Fibroblast of skin of abdomen (primary cell): ENCODE measurements around the gene ITGB5.
"Not testable (repeated sequence)": the region's sequence is repeated elsewhere in the genome, so short reads cannot be mapped to it uniquely, and the experiment has no call there.

Experiments
- DNase-seq: peaks from one replicate; pipeline ENCODE4 v3.0.0-alpha.2; 2013

The ITGB5 gene

DNA sequence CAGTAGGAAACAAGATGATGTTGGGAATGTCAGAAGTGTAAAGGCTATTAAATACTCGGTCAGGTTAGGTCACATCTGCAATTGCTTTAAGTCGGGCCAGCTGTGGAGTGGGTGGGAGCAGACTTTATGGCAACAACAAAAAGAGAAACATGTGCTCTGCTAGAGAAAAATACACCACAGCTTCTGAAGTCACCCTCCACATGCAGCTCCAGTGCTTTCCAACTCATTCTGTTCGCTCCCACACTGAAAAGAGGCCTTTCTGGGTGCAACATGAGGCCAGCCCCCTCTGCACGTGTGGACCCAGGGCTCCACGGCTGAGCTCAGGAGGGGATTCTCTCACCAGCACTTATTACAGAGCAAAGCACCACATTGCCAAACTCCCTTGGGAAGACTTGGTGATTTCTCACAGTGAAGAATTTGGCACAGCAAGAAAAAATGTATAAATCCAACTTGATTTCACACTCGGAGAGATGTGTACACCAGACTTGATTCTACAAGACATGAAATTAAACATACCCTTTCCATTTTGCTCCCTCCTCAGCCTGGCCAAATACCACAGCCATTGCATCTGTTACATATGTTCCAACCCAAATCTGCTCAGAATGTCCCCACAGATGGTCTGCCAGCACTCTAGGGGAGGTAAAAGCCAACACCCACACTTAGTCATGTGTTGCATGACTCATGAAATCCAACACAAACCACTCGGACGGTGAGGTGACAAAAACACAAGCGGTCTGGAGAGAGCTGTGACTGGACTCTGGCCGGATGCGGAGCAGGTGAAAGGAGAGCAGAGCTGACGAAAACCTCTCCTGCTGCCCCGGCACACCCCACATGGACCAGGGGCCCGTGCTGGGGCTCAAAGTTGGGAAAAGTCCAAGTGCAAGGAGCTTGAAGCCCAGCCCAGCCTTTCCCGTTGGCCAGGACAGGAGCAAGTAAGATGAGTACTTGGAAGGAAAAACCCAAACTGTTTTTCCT, 74.6 kb downstream of the ITGB5 start:
- DNase-seq, result peak; percentile 96

DNA sequence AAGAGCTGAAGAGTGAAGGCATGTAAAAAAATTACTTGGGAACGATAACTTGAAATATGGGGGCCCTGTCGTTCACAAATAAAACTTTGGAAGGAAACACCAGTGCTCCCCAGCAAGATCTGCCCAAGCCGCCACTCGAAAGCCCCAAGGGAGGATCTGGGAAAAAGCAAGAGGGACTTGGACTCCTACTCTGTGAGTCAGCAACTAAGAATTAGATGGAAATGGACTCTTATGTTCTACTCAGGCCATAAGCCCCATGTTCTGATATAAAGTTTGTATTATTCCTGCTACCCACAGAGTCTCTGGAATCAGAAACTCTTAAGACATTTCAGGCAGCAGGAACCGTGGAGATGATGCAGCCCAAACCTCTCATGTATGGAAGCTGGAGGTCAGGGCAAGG, 75.7 kb downstream of the ITGB5 start:
- DNase-seq, result peak; percentile 73

DNA sequence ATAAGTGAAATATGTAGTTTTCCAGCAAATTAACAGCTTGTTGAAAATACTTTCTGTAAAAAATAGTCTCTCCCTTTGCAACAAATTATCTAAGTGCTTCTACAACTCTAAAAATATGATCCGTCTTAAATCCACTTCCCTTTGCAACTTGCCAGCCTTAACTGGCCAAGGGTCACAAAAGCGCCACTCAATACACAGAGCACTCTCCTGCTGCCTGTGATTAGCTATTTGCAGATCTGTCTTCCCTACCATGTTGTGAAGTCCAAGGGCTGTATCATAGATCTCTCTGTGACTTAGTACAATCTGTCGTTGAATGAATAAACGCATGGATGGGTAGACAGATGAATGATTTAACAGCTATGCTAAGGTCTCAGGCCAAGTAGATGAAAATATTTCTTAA, 76.2 kb downstream of the ITGB5 start:
- no peak for DNase-seq

DNA sequence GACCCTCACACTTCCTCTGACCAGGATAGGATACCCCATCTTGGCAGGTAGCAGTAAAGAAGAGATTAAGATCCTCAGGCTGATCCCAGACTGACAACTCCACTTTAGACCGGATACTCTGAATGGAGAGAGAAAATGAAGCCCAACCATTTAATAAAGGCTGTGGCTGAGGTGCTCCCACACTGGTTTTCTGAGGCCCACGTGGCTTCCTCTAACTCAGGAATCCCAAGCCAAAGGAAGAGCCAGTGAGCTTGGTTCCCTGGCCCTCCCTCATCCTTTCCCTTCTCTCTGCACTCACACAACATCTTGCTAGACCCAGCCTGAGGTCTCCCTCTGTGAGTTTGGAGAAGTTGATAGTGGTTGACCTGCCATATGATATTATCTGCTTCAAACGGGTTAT, 78.1 kb downstream of the ITGB5 start:
- no peak for DNase-seq

DNA sequence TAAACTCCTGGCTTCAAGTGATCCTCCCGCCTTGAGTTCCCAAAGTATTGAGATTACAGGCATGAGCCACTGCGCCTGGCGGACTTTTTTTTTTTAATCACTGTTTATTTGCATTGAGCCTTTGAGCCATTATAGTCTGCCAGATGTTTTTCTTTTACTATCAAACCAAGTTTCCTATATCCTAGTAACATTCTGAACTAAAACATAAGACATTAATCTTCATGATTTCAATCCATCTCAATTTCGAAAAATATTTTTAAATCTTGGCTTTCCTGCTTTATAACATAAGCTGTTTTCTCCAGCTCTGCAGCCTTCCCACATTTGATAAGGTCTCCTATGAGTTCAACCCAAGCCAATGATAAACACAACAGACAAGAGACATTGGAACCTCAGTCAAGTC, 81.5 kb downstream of the ITGB5 start:
- DNase-seq, result no peak

DNA sequence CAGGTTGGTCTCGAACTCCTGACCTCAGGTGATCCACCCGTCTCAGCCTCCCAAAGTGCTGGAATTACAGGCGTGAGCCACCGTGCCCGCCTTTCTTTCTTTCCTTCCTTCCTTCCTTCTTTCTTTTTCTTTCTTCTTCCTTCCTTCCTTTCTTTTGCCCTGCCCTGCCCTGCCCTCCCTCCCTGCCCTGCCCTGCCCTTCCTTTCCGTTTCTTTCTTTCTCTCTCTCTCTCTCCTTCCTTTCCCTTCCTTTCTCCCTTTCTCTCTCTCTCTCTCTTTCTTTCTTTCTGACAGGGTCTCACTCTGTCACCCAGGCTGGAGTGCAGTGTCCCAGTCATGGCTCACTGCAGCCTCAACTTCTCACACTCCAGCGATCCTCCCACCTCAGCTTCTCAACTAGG, 82.3 kb downstream of the ITGB5 start:
- DNase-seq, result no peak

DNA sequence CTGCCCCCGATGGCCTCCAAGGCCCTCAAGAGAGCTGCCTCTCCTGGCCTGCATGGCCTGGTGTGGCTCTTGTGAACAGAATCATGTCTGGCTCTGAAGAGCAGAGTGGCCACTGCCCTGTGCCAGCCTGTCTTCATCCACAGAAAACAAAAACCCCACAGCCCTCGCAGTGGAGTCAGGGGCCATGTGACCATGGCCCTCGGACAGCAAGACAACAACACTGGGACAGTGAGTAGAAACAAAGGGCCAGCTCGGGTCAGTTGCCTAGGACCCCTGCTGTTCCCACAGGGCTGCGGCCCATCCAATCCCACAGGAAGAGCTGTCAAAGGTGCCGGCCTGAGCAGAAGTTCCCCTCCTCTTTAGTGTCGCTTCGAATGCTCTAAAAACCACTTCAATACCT, 84.5 kb downstream of the ITGB5 start:
- no peak for DNase-seq

DNA sequence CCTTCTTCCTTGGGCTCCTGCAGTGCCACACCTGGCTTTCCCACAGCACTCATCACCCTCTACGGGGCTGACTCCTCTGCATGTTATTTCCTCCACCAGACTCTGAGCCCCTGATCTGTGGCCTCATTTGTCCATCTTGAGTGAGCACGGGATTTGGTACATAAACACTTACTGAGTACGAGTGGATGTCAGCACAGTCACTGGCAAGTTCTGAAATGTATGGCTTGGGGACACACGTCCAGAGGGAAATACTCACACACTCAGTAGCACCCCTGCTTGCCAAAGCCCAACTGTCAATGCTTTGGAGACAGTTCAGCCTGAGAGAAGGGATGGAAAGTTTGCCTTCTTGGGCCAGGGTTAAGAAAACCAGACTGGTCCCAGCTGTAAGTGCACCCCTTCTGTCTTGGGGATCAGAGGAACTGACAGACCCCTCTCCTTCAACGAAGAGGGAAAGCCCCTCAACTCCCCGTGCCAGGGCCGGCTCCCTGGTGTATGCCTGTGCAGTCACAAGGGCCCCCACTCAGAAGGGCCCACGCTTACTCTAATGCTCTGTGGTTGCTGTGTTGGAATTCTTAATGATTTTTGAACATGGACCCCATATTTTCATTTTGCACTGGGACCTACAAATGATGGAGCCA, 85.0 kb downstream of the ITGB5 start:
- no peak for DNase-seq

DNA sequence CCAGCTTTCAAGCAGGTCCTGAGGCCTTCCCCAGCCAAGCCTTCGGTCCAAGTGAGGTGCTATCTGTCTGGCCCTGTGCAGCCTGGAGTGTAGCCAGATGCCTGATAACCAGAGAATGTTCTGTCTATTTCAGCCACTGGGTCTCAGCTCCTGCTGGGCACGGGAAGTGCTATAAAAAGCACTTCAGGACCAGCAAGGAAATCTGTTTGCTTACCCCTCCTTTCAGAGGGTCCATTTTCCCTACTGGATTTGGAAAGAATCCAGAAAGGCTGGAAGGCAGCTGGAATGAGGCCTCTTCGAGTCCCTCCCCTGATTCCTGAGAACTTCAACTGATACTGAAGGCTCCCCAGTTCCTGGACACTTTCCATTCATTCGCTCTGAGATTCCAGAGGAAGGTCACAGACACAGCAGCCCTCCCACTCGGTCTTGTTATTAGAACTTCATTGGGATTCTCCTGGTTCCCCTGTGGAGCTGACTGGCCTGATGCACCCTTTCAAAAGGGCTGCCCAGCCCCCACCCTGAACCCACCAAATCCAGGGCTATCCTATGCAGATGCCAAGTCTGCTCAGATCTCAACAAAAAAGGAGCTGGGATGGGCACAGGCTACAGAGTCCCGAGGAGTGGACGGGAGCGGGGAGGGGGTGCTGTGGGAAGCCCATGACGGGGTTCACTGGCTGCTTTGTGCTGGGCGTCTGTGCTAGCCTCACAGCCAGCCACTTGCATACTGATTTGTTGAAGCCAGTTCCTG, 86.5 kb downstream of the ITGB5 start:
- peak; percentile 49 for DNase-seq

DNA sequence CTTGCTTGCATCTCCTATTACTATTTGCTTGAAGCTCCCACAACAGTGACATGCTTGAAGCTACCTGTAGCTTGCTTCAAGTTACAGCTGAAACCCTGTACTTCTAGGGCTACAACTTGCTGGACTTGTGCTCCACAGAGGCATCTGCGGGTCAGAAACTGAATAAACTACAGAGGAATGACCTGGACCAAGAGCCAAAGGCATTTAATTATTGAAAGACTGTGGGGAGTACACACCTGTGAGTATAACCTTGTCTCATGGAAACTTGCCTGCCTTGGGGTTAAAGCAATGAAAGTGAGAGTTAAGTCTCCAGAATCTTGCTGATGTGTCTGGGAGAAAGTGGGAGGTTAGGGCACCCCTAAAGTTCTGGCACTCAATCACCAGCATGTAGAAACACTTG, 87.1 kb downstream of the ITGB5 start:
- DNase-seq, result no peak

DNA sequence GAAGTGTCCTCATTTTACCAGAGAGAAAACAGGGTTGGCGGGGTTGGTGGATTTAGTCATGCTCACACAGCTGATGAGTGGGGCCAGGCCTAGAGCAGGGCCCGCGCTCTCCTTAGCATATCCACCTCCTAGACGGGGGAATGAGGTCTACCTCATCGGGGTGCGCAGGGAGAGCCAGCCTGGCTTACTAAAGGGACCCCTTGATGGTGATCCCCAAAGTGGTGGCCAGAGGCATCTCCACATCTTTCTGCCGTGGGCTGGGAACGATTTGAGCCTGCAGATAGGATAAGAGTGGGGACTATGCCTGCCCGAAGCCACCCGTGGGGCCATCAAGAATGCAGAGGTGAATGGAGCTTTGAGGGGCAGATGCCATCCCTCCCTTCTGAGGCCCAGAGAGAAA, 87.5 kb downstream of the ITGB5 start:
- no peak for DNase-seq

DNA sequence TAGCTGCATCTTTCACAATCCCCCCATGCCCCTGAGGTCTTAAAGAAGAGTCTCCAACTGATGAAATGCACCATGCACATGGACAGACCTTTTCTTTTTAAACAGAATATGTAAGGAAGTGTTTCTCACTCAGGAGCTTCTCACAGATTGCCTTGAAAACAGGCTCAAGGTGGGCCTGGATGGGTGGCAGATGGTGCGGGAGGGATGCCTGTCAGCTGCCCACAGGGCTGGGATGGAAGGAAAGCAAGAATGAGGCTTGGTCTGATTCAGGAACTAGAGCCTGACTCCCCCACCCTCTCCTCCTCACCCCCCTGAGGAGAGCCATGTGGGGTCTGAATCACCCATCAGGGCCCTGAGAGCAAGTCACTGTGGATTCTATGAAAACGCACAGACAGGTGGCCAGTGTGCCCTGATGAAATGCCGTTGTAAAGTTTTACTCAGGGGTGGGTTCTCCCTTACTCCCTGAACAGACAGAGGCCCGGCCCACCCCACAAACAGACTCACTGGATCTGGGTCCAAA, 89.7 kb downstream of the ITGB5 start:
- DNase-seq, result no peak

DNA sequence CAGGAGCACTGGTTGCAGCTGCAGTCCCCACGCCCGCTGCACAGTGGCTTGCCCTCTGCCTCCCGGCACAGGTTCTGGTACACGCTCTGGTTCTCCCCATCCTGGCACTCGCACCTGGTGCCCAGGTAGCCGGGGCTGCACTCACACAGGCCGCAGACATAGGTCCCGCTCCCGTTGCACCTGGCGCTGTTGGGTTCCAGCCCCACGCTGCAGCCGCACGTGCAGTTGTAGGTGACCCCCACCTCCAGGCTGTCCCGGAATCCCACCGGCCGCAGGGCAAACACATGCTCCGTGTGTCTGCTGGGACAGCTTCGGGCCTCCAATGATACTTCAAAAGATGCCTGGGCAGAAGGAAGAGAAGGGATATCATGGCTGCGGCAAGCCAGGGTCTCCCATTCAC, 90.7 kb downstream of the ITGB5 start:
- DNase-seq, result no peak

DNA sequence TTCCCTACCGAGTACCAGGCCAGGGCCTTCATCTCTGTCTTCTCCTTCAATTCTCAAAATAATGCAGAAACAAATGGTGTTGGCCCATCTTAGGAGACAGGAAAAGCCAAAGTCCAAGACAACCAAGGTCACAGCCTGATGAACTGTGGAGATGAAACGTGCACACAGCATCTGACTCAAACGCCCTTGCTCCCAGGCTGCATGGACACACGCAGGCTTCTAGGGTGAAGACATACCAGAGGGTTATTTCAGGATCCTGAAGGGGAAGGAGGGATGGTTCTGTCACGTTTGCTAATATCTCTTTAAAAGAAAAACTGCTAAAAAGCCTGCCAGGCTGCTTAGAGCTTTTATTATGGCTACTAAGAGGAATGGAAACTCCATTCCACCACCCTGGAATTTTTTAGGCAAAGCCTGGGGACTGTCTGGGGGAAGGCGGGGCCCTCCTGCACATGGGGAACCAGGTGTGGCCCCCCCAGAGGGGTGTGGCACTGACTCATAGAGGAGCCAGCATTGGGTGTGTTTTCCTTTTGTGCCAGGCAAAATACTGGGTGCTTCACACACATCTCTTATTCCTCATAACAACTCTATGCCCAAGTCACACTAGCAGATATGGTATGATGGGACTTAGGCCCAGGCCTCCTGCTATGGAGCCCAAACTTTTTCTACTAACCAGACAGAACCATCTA, 94.0 kb downstream of the ITGB5 start:
- no peak for DNase-seq

DNA sequence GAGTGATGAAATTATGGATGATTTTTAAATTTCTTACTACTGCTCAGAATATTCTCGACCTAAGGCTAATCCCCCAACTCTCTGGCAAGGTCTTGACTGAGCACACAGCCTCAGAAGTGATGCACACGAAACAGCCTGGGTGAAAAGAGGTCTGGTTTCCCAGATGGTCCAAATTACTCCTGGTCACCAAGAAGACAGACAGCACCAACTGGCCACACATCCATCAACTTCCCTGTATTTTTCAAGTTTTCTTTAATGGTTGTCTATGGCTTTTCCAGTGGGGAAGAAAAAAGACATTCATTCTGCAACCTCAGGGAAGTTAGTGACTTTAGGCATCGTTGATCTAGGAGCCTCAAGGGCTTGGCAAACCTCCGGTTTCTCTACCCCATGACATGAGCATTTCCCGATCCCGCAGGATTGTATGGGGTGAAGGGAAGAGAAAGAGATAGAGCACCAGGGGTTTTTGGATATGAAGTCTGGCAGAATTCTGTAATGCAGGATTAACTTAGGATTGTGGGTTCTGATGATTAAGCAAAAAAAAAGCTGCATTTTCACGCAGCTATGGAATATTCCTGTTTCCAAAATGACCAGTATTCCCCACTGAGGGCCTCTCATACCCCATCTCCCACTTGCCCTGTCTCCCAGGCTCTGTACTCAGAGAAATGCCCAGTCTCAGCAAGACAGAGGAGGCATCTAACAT, 94.7 kb downstream of the ITGB5 start:
- DNase-seq, result peak; percentile 45

DNA sequence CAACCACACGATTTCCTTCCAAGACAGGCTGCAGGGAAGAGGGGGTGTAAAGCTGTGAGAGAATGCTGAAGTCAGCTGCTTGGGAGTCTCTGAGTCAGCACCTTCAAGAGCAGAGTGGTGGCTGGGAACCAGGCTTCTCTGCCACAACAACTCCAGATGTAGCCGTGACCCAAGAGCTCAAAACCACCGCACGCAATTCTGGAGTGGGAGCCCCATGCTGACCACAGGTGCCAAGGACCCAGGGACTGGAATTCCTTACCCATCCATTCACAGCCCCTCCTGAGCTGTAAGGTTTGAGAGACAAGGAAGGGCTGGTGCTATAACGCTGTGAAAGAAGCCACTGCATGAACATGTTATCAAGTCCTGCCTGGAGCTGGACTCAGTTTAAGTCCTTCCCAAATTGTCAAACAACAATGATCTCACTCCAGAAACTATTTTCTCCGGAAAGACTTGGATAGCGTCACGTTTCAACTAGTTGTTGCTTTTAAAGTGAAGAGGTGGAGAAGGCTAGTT, 95.5 kb downstream of the ITGB5 start:
- DNase-seq, result peak; percentile 97

DNA sequence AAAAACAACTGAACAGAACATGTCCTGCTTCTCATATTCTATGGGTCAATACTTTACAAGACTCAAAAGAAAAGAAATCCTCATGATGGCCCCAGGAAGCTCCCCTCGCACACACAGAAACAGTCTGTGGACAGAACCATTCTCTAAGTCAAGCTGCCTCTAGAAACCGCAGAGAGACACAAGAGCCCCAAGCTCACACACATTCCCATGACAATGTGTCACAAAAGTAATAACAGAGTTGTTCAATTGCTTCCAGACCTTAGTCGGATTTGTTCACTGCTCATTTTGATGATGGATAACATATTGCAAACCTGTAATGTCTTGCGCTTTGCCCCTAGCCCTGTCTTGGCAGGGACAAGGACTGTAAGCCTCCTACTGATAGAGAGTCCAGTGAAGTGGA, 96.0 kb downstream of the ITGB5 start:
- DNase-seq, result peak; percentile 93

DNA sequence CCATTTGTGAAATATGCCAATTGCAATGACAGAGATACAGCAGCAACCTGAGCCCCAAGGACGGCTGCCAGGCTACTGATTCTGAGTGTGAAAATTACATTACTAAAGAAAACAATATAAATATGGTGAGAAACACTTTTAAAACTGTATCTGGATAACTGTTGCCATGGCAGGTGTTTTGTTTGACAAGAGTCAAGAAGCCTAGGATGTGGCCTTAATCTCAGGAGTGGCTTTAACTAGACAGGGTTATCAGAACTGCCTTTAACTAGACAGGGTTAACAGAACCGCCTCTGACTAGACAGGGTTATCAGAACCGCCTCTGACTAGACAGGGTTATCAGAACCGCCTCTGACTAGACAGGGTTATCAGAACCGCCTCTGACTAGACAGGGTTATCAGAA, 98.1 kb downstream of the ITGB5 start:
- not testable (repeated sequence) for DNase-seq

DNA sequence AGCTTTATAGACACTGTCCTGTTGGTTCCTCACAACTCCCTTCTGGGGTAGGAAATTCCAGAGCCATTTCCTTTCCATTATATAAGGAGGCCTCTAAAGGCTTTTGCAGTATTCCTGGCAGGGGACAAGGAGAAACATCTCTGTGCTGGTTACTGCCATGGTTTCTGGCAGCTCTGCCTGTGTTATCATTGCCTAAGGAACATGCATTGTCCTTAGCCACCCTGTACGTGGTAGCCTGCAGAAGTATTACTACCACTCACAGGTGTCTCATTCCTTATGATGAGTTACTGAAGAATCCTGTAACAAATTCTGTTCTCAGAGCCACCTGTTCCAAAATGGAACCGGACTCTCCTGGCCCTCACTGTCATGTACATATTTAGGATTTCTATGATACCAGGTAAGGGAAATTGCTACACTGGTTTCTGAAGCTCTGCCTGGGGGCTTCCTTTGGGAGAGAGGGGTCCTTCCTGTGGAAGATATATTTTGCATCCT, 98.9 kb downstream of the ITGB5 start:
- no peak for DNase-seq

DNA sequence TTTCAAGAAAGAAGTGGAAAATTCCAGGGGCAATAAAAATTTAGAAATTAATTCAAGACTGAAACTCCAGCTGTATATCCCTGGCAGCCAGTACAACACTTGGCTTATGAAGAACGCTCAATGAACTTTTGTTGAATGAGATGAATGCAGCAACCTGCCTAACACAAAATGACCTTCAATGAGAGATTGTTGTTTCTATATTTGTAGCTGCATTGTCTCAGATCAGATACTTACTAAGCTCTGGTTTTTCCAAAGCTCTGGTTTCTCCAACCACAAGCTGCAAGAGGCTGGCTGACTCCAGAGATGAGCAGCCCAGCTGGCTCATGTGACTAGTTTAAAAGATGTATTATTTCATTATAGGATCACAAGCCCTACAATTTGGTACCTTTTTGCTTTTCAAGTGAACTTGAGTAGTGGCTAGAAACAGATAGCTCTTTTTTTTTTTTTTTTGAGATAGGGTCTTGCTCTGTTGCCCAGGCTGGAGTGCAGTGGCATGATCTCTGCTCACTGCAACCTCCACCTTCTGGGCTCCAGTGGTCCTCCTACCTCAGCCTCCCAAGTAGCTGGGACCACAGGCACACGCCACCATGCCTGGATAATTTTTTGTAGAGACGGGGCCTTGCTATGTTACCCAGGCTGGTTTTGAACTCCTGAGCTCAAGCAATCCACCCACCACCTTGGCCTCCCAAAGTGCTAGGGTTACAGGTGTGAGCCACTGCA, 99.5 kb downstream of the ITGB5 start:
- DNase-seq, result peak; percentile 51
